Activated T-helper 1 cell treated with anti-CD3 and anti-CD28 coated beads, Interleukin-2, amount 50 U/mL, for 16 hours (primary cell): ENCODE results near the gene NDUFA8.
"Not testable (repeated sequence)": the region's sequence is repeated elsewhere in the genome, so short reads cannot be mapped to it uniquely, and the experiment has no call there.

Experiments
- DNase-seq, 2 donors: peaks; one replicate each; pipeline ENCODE4 v3.0.0-alpha.2; 2020; ENCODE audit warnings: low read depth in 1 of 2, low spot score in 1 of 2

NDUFA8 gene

GRCh38 chr9:122122468-122122867, 37.1 kb downstream of the NDUFA8 start:
- no peak for DNase-seq

- no peak for DNase-seq
These were observed 37.6 kb downstream of the NDUFA8 start for GRCh38 chr9:122121931-122122330.

- DNase-seq, result no peak
These were observed 38.2 kb downstream of the NDUFA8 start for GRCh38 chr9:122121391-122121790.

- DNase-seq, result no peak
These were observed 39.1 kb downstream of the NDUFA8 start for GRCh38 chr9:122120316-122121071.

- DNase-seq, result no peak
These were observed 39.9 kb downstream of the NDUFA8 start for GRCh38 chr9:122119721-122120120.

GRCh38 chr9:122119166-122119521, 40.4 kb downstream of the NDUFA8 start:
- DNase-seq, result no peak

GRCh38 chr9:122118343-122119165, 41.0 kb downstream of the NDUFA8 start:
- DNase-seq, result no peak

- DNase-seq, result not testable (repeated sequence)
These were observed 42.3 kb downstream of the NDUFA8 start for GRCh38 chr9:122117241-122117640.

GRCh38 chr9:122116448-122117173, 43.0 kb downstream of the NDUFA8 start:
- DNase-seq, result no peak

GRCh38 chr9:122116040-122116439, 43.5 kb downstream of the NDUFA8 start:
- no peak for DNase-seq

GRCh38 chr9:122115176-122116035, 44.2 kb downstream of the NDUFA8 start:
- no peak for DNase-seq

GRCh38 chr9:122113574-122113973, 46.0 kb downstream of the NDUFA8 start:
- no peak for DNase-seq

- no peak for DNase-seq
These were observed 47.3 kb downstream of the NDUFA8 start for GRCh38 chr9:122112238-122112637.

GRCh38 chr9:122111413-122112085, 48.0 kb downstream of the NDUFA8 start:
- DNase-seq, result no peak

GRCh38 chr9:122110100-122110833, 49.3 kb downstream of the NDUFA8 start:
- DNase-seq, result no peak

- DNase-seq, result no peak
These were observed 50.4 kb downstream of the NDUFA8 start for GRCh38 chr9:122109035-122109813.

- no peak for DNase-seq
These were observed 52.2 kb downstream of the NDUFA8 start for GRCh38 chr9:122107291-122107805.

- no peak for DNase-seq
These were observed 53.0 kb downstream of the NDUFA8 start for GRCh38 chr9:122106576-122106975.

GRCh38 chr9:122103985-122104384, 55.6 kb downstream of the NDUFA8 start:
- DNase-seq, result no peak
